ENCODE measurements around the gene DTD1. TPM values are rescaled to one million over a fixed set of nuclear protein-coding genes. Genes with fewer than 3 reads are reported as not detected.
A peak's percentile ranks its signal among the peaks of the same experiment; 100 is the strongest.

DTD1 gene
- total RNA-seq, 4 donors from 2014 or later: 27.3 to 54.0 (median 35.2) TPM

DNA sequence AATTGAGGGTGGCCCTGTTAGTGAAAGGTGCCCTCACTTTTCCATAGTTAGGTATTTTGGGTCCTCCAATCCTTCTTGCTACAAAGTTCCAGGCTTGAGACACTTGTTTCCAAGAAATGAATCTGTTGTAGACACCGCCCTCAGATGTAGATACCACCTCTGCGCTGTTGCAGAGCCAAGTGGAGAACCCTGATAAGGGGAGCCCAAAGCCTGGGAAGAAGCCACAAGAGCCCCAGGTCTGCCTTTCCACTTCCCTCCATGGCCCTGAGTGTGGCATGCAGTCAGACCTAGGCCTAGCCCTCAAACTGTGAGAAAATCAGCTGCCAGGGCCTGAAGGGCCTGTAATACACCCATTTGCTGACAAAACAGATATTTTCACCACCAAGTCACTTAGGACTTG is 37.1 kb downstream of the DTD1 start:
- 92 to 100% methylated on average over 1 to 2 of the region's 2 CpGs for WGBS, 2 donors
- no peak for TF ChIP-seq POLR2A (IDR thresholded peaks at IDR 0.05)
- TF ChIP-seq, protein P1, sequence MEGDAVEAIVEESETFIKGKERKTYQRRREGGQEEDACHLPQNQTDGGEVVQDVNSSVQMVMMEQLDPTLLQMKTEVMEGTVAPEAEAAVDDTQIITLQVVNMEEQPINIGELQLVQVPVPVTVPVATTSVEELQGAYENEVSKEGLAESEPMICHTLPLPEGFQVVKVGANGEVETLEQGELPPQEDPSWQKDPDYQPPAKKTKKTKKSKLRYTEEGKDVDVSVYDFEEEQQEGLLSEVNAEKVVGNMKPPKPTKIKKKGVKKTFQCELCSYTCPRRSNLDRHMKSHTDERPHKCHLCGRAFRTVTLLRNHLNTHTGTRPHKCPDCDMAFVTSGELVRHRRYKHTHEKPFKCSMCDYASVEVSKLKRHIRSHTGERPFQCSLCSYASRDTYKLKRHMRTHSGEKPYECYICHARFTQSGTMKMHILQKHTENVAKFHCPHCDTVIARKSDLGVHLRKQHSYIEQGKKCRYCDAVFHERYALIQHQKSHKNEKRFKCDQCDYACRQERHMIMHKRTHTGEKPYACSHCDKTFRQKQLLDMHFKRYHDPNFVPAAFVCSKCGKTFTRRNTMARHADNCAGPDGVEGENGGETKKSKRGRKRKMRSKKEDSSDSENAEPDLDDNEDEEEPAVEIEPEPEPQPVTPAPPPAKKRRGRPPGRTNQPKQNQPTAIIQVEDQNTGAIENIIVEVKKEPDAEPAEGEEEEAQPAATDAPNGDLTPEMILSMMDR (IDR thresholded peaks at IDR 0.05): no peak
- H3K9me3 ChIP-seq: no peaks in the 10 kb centered on the region
- no peak for DNase-seq
- H3K36me3 ChIP-seq: peaks cover 0 to 18% (median 0%) of the 10 kb centered on the region in 3 donors
- no peak overlapping the region for H3K27ac ChIP-seq
- intact Hi-C loops (cut with DNase I): no loop called here
- no peaks in the 10 kb centered on the region for H3K4me1 ChIP-seq
- H3K4me3 ChIP-seq: no peak overlapping the region
- no peaks in the 10 kb centered on the region for H3K27me3 ChIP-seq

DNA sequence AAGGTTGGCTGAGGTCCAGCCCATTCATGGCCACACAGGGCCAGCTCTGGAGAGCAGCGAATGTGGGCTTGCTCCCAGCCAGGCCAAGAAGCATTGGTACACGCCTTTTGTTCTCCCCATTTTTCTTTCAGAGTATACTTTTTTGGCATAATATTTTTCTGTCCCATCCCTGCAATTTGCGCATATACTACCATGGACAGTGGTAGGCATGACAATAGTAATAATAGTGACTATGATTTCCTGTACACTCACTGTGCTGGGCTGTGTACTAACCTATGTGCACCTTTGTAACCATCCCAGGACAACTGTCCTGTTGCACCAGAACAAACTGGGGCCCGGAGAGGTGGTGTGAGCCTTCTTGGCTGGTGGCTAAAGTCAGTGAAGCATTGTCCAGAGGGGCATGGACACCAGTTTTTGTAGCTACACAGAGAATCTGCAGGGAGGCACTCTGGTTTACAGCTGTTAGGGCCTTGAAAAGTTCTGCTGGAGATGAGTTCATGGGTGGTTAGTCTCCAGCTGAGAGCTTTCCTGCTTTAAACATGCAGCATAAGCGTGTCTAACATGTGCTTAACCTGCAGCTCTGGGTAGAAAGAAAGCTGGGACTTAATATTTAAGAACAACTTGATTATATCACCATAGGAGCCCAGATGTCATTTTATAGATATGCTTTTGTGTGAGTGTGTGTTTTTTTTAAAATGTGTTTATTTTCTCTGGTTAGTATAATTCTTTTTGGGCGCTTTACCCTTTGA is 38.2 kb downstream of the DTD1 start:
- H3K27me3 ChIP-seq: no peaks in the 10 kb centered on the region
- no peak overlapping the region for H3K27ac ChIP-seq
- no peak overlapping the region for H3K4me3 ChIP-seq
- no peaks in the 10 kb centered on the region for H3K9me3 ChIP-seq
- TF ChIP-seq, protein P1 (IDR thresholded peaks at IDR 0.05): no peak
- TF ChIP-seq POLR2A (IDR thresholded peaks at IDR 0.05): no peak
- H3K36me3 ChIP-seq: peaks cover 0 to 22% (median 0%) of the 10 kb centered on the region in 3 donors
- H3K4me1 ChIP-seq: no peaks in the 10 kb centered on the region
- WGBS, 2 donors: 79 to 87% methylated on average over 5 of the region's 6 CpGs
- intact Hi-C loops (cut with DNase I): no loop called here
- no peak for DNase-seq

DNA sequence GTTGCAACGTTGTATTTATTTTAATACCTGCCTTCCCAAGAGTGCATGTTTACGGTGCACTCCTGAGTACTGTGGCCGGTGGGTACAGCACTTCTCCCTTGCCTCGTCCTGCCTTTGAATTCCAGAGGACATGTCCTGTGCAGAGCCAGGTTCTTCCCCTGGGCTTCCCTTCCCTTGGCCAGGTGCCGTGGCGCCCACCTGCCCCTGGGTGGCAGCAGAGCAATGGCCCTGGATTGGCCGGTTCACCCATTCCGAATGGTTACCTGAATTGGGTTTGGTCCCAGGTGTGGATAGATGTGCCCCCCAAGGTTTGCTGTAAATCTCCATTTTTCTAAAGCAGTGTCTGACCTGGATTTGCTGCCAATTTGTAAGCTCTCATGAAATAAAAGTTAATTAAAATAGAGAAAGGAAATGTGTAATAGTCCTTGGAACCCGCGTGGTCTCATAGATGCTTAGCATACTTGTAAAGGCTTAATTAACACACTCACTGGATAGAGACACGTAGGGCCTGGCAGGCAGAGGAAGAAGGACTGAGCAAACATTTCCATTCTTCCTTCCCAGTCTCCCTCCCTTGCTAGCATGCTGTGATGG is 40.6 kb downstream of the DTD1 start:
- no peaks in the 10 kb centered on the region for H3K27me3 ChIP-seq
- DNase-seq: no peak
- H3K9me3 ChIP-seq: no peaks in the 10 kb centered on the region
- H3K36me3 ChIP-seq: peaks cover 0 to 27% (median 0%) of the 10 kb centered on the region in 3 donors
- peaks cover 0 to 5% (median 0%) of the 10 kb centered on the region in 3 donors for H3K4me1 ChIP-seq
- H3K4me3 ChIP-seq: no peak overlapping the region
- no peak overlapping the region for H3K27ac ChIP-seq
- 76 to 80% methylated on average over 6 to 7 of the region's 11 CpGs for WGBS, 2 donors
- intact Hi-C loops (cut with DNase I): no loop called here
- no peak for TF ChIP-seq POLR2A (IDR thresholded peaks at IDR 0.05)
- TF ChIP-seq, protein P1 (IDR thresholded peaks at IDR 0.05): peak in 5 of 6 experiments; percentile 37 to 72 (median 43)

DNA sequence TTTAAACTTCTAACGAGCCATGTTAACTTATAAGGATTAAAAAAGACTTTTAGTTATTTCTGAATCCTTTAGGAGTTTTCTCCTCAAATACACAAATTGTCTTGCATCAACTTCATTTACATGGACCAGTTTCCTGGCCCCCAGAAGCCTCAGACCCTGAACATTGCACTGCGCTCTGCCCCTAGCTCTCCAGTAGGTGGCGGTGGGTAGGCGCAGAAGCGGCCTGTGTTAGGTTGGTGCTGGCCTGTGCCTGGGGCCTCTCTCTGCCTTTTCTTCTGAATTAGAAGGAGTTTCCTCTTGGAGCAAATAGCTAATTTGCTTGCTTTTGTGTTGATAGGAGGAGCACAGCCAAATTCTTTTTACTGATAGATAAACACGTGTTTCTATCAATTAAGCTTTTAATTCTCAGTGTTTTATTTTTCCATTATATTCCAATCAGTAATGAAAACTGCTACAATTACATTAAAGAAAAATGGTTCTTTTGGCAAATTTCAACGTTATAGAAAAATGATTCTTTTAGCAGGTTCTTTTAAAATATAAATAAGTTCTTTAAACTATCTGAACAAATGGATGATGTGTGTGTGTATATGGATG is 44.4 kb downstream of the DTD1 start:
- Histone ChIP-seq H3K36me3 (peaks cover 0 to 36% (median 0%) of the 10 kb centered on the region in 3 donors), H3K4me3 (no peak overlapping the region), H3K27ac (no peak overlapping the region), H3K9me3 (no peaks in the 10 kb centered on the region), H3K4me1 (peaks cover 0 to 8% (median 0%) of the 10 kb centered on the region in 3 donors), H3K27me3 (no peaks in the 10 kb centered on the region)
- 19 to 22% methylated on average over 7 of the region's 7 CpGs for WGBS, 2 donors
- no peak for DNase-seq
- TF ChIP-seq, protein P1 (IDR thresholded peaks at IDR 0.05): peak; percentile 70 to 90 (median 84)
- TF ChIP-seq POLR2A (IDR thresholded peaks at IDR 0.05): no peak
- intact Hi-C loops (cut with DNase I): loop anchor here (5.0 to 10.0 kb wide), 2 partner anchors 553 to 1035 kb away; no protein-coding TSS in a partner anchor

DNA sequence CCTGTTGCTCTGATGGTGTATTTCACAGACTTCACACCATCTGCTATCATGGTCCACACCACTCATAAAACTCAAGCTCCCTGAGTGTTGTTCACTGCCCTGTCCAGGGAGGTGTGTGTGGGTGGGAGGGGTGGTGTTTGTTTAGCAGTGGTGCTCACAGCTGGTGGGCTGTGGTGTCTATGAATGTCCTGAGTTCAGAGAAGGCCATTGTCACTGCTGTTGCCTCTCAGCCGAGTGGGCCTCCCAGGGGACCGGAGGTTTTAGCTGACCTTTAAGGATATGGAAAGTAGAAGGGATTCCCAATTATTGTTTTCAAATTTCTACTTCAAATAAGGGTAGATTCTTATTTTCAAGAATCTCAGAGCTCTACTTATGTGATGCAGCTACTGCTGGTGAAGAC is 45.6 kb downstream of the DTD1 start:
- DNase-seq: no peak
- Histone ChIP-seq H3K27me3 (no peaks in the 10 kb centered on the region), H3K4me3 (no peak overlapping the region), H3K27ac (no peak overlapping the region), H3K9me3 (no peaks in the 10 kb centered on the region), H3K4me1 (peaks cover 0 to 8% (median 0%) of the 10 kb centered on the region in 3 donors), H3K36me3 (peaks cover 0 to 35% (median 0%) of the 10 kb centered on the region in 3 donors)
- 50 to 100% methylated on average over 1 to 2 of the region's 2 CpGs for WGBS, 2 donors
- no peak for TF ChIP-seq POLR2A (IDR thresholded peaks at IDR 0.05)
- TF ChIP-seq, protein P1 (IDR thresholded peaks at IDR 0.05): no peak
- intact Hi-C loops (cut with DNase I): loop anchor here (5.0 to 10.0 kb wide), 2 partner anchors 551 to 1034 kb away; no protein-coding TSS in a partner anchor

All from esophagus squamous epithelium (tissue), 5 donors.